Uterus (tissue), 2 donors: ENCODE data around the gene ORC6.

Experiments used
- POLR2A ChIP-seq, 2 donors: fragments of 450-650 bp; IDR thresholded peaks; one replicate each; pipeline ENCODE4 v1.6.1; 2016; ENCODE audit warnings: antibody characterized with exemption in 2 of 2, mild to moderate bottlenecking in 1 of 2, moderate library complexity in 1 of 2
- TF ChIP-seq, protein P1 (sequence below), 4 experiments: fragments of 200-600 bp in 2 of 4; fragments of 450-650 bp in 2 of 4; sonication (generic) in 2 of 4; IDR thresholded peaks; one replicate each; pipeline ENCODE4 v1.5.1; 2016 to 2019; ENCODE audit warnings: antibody characterized with exemption in 4 of 4, mild to moderate bottlenecking in 2 of 4, moderate library complexity in 1 of 4

DNA sequence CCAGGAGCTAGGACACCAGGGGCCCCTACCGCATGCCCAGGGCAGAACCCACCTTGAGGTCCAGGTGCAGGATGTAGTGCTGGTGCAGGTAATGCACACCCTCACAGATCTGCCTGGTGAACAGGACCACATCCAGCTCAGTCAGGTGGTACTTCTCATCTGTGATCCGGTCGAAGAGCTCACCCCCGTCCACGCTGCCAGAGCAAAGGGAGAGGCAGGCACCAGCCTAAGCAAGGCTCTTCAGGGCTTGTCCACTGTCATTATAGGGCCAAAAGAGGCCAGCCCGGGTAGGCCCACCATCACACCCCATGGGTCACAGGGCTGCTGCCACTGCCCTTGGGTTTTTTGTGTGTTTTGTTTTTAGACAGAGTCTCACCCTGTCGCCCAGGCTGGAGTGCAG, 37.7 kb downstream of the ORC6 start:
- TF ChIP-seq, protein P1, sequence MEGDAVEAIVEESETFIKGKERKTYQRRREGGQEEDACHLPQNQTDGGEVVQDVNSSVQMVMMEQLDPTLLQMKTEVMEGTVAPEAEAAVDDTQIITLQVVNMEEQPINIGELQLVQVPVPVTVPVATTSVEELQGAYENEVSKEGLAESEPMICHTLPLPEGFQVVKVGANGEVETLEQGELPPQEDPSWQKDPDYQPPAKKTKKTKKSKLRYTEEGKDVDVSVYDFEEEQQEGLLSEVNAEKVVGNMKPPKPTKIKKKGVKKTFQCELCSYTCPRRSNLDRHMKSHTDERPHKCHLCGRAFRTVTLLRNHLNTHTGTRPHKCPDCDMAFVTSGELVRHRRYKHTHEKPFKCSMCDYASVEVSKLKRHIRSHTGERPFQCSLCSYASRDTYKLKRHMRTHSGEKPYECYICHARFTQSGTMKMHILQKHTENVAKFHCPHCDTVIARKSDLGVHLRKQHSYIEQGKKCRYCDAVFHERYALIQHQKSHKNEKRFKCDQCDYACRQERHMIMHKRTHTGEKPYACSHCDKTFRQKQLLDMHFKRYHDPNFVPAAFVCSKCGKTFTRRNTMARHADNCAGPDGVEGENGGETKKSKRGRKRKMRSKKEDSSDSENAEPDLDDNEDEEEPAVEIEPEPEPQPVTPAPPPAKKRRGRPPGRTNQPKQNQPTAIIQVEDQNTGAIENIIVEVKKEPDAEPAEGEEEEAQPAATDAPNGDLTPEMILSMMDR (IDR thresholded peaks at IDR 0.05): no peak
- no peak for TF ChIP-seq POLR2A (IDR thresholded peaks at IDR 0.05)
